Nephron progenitor cell (in vitro differentiated cells): ENCODE results near the gene ZNF638.

Source experiments
- DNase-seq: peaks from one replicate; pipeline ENCODE4 v3.0.0; 2021
- H3K27ac Mint-ChIP-seq: 2 replicates; pipeline ENCODE4 v1.8.0; 2021; ENCODE audit warnings: mild to moderate bottlenecking, moderate library complexity, mixed read lengths
- H3K27me3 Mint-ChIP-seq: 2 replicates; pipeline ENCODE4 v1.8.0; 2021; ENCODE audit warnings: mild to moderate bottlenecking, low read depth, mixed read lengths; ENCODE audit not compliant: poor library complexity
- H3K36me3 Mint-ChIP-seq: 2 replicates; pipeline ENCODE4 v1.8.0; 2021; ENCODE audit warnings: low read depth, mixed read lengths
- H3K4me1 Mint-ChIP-seq: 2 replicates; pipeline ENCODE4 v1.8.0; 2021; ENCODE audit warnings: mixed read lengths
- H3K4me3 Mint-ChIP-seq: 2 replicates; pipeline ENCODE4 v1.8.0; 2021; ENCODE audit warnings: mild to moderate bottlenecking, moderate library complexity, mixed read lengths
- H3K9me3 Mint-ChIP-seq: 2 replicates; pipeline ENCODE4 v1.8.0; 2021; ENCODE audit warnings: mild to moderate bottlenecking, moderate library complexity, mixed read lengths
- CTCF ChIP-seq: fragments of 200-600 bp; sonication (generic); IDR thresholded peaks from 2 replicates; pipeline ENCODE4 v1.5.0; 2021; ENCODE audit warnings: antibody characterized with exemption

Gene ZNF638

DNA sequence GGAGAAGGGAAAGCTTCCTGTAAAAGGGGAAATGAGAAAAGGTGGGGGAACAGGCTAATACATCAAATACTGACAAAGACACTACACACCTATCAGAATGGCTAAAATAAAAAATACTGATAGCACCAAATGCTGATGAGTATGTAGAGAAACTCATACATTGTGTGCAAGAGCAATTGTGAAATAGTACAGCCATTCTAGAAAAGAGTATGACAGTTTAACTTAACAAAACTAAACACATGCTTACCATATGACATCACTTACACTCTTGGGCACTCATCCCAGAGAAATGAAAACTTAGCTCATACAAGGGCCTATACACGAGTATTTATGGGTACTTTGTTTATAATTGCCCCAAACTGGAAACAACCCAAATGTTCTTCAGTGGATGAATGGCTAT is 53.4 kb downstream of the ZNF638 start:
- Mint-ChIP-seq H3K4me1 (no peaks in the 10 kb centered on the region), H3K9me3 (peaks cover 31% of the 10 kb centered on the region), H3K4me3 (no peak overlapping the region), H3K36me3 (peaks cover 96% of the 10 kb centered on the region), H3K27me3 (no peaks in the 10 kb centered on the region), H3K27ac (no peak overlapping the region)
- no peak for DNase-seq
- no peak for TF ChIP-seq CTCF

GRCh38 chr2:71388214-71388613 is 56.6 kb downstream of the ZNF638 start:
- H3K4me3 Mint-ChIP-seq = no peak overlapping the region
- H3K4me1 Mint-ChIP-seq = no peaks in the 10 kb centered on the region
- peaks cover 100% of the 10 kb centered on the region for H3K36me3 Mint-ChIP-seq
- H3K9me3 Mint-ChIP-seq = peaks cover 31% of the 10 kb centered on the region
- DNase-seq = no peak
- no peak overlapping the region for H3K27ac Mint-ChIP-seq
- H3K27me3 Mint-ChIP-seq = no peaks in the 10 kb centered on the region
- no peak for TF ChIP-seq CTCF

- Mint-ChIP-seq H3K27me3 (no peaks in the 10 kb centered on the region), H3K27ac (peak overlapping the region; percentile 13), H3K4me1 (no peaks in the 10 kb centered on the region), H3K9me3 (peaks cover 31% of the 10 kb centered on the region), H3K36me3 (peaks cover 100% of the 10 kb centered on the region), H3K4me3 (no peak overlapping the region)
- no peak for TF ChIP-seq CTCF
- DNase-seq = no peak
Observed at GRCh38 chr2:71389384-71390072, 57.9 kb downstream of the ZNF638 start.

- no peak for DNase-seq
- H3K27me3 Mint-ChIP-seq = no peaks in the 10 kb centered on the region
- no peak for TF ChIP-seq CTCF
- H3K36me3 Mint-ChIP-seq = peaks cover 95% of the 10 kb centered on the region
- H3K9me3 Mint-ChIP-seq = peaks cover 20% of the 10 kb centered on the region
- no peaks in the 10 kb centered on the region for H3K4me1 Mint-ChIP-seq
- no peak overlapping the region for H3K4me3 Mint-ChIP-seq
- no peak overlapping the region for H3K27ac Mint-ChIP-seq
Observed at GRCh38 chr2:71393216-71393615, 61.6 kb downstream of the ZNF638 start.

GRCh38 chr2:71395471-71395870 is 63.9 kb downstream of the ZNF638 start:
- no peak overlapping the region for H3K27ac Mint-ChIP-seq
- no peaks in the 10 kb centered on the region for H3K4me1 Mint-ChIP-seq
- H3K9me3 Mint-ChIP-seq = peaks cover 10% of the 10 kb centered on the region
- peaks cover 85% of the 10 kb centered on the region for H3K36me3 Mint-ChIP-seq
- DNase-seq = no peak
- no peaks in the 10 kb centered on the region for H3K27me3 Mint-ChIP-seq
- H3K4me3 Mint-ChIP-seq = no peak overlapping the region
- no peak for TF ChIP-seq CTCF

DNA sequence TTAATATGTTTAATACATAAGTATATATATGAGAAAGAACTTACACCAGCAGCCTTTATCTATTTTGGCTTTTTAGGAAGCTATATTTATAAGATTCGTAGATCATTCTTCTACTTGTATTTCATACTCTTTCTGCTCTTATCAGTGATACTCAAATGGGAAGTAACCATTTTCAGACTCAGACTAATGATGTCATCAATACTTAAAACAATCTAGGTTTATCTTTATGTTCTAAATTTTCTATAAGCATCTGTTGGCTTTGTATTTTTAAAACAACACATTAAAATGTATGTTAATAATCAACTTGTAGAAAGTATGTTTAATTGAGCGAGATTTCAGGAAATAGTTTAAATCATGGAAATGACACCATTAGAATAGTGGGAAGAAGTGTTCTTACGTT is 70.8 kb downstream of the ZNF638 start:
- H3K4me3 Mint-ChIP-seq = no peak overlapping the region
- H3K9me3 Mint-ChIP-seq = no peaks in the 10 kb centered on the region
- H3K27me3 Mint-ChIP-seq = no peaks in the 10 kb centered on the region
- DNase-seq = no peak
- no peak for TF ChIP-seq CTCF
- H3K27ac Mint-ChIP-seq = no peak overlapping the region
- H3K36me3 Mint-ChIP-seq = peaks cover 69% of the 10 kb centered on the region
- no peaks in the 10 kb centered on the region for H3K4me1 Mint-ChIP-seq
